AG10803 (cell line): ENCODE data around the gene CNGB1.

Source experiments
- DNase-seq: peaks from one replicate; pipeline ENCODE4 v3.0.0; 2010; ENCODE audit warnings: low read depth
- H3K4me3 ChIP-seq: 2 replicates; pipeline ENCODE4 v1.5.1; 2011; ENCODE audit warnings: mild to moderate bottlenecking, low read length, control low read depth
- TF ChIP-seq, protein P1 (sequence below): conservative IDR thresholded peaks from 2 replicates; pipeline ENCODE4 v1.5.1; 2011; ENCODE audit warnings: mild to moderate bottlenecking, low read length, control low read depth, inconsistent platforms

CNGB1 gene

DNA sequence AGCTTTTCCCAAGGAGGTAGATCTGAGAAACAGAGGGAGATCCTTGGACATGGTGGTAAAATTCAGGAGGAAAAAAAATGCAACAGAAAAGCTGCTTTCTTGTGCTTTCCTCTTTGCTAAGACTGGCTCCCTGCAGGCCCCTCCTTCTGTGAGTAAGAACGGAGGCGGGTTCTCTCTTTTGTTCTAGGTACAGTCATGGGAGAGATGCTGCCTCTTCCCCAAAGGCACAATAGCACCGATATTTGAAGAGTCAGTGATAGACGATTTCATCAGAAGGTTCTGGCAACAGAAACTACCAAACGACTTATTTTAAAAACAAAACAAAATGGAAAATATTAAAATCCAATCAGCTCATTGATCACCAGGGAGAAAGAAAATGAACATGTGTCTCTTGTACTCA lies 136.0 kb downstream of the CNGB1 start:
- TF ChIP-seq, protein P1, sequence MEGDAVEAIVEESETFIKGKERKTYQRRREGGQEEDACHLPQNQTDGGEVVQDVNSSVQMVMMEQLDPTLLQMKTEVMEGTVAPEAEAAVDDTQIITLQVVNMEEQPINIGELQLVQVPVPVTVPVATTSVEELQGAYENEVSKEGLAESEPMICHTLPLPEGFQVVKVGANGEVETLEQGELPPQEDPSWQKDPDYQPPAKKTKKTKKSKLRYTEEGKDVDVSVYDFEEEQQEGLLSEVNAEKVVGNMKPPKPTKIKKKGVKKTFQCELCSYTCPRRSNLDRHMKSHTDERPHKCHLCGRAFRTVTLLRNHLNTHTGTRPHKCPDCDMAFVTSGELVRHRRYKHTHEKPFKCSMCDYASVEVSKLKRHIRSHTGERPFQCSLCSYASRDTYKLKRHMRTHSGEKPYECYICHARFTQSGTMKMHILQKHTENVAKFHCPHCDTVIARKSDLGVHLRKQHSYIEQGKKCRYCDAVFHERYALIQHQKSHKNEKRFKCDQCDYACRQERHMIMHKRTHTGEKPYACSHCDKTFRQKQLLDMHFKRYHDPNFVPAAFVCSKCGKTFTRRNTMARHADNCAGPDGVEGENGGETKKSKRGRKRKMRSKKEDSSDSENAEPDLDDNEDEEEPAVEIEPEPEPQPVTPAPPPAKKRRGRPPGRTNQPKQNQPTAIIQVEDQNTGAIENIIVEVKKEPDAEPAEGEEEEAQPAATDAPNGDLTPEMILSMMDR = no peak

More for the DNA sequence above, 136.0 kb downstream of the CNGB1 start:
- DNase-seq = no peak
- no peak overlapping the region for H3K4me3 ChIP-seq
